Activated naive CD8-positive, alpha-beta T cell treated with anti-CD3 and anti-CD28 coated beads, Interleukin-2, amount 10 ng/mL, durations not matched to agents 7 days and 5 days (primary cell): ENCODE measurements around the gene AK2. TPM values are rescaled to one million over a fixed set of nuclear protein-coding genes. Genes with fewer than 3 reads are reported as not detected.
A peak's percentile ranks its signal among the peaks of the same experiment; 100 is the strongest.
"Not testable (repeated sequence)": the region's sequence is repeated elsewhere in the genome, so short reads cannot be mapped to it uniquely, and the experiment has no call there.

Experiments
- ATAC-seq: fragments of 150-1000 bp; cut with Tn5 transposase; one replicate; pipeline ENCODE4 v1.10.0; 2021; ENCODE audit warnings: low read depth, moderate library complexity
- POLR2A ChIA-PET: fragments of 350-600 bp; sonication (Branson Sonifier 250); formaldehyde crosslinking; loops from one replicate; lab custom pipeline; 2021; ENCODE audit warnings: antibody characterized with exemption; lab: Charles Lee
- DNase-seq: peaks from one replicate; pipeline ENCODE4 v3.0.0; 2021
- H3K27ac Mint-ChIP-seq: one replicate; pipeline ENCODE4 v1.8.0; 2022; ENCODE audit warnings: mild to moderate bottlenecking, mixed read lengths
- H3K27me3 Mint-ChIP-seq: one replicate; pipeline ENCODE4 v1.8.0; 2022; ENCODE audit warnings: mild to moderate bottlenecking, moderate library complexity, mixed read lengths
- H3K36me3 Mint-ChIP-seq: one replicate; pipeline ENCODE4 v1.8.0; 2021; ENCODE audit warnings: mild to moderate bottlenecking, mixed read lengths
- H3K4me1 Mint-ChIP-seq: one replicate; pipeline ENCODE4 v1.8.0; 2021; ENCODE audit warnings: mixed read lengths
- H3K4me3 Mint-ChIP-seq: one replicate; pipeline ENCODE4 v1.8.0; 2022; ENCODE audit warnings: mild to moderate bottlenecking, moderate library complexity, mixed read lengths
- H3K9me3 Mint-ChIP-seq: one replicate; pipeline ENCODE4 v1.8.0; 2021; ENCODE audit warnings: mixed read lengths
- total RNA-seq, 2 experiments: library from RNA; stranded (reverse); gene quantifications; one replicate each; pipeline ENCODE4 v1.2.3, GENCODE V29; 2021

AK2 gene
- total RNA-seq, 2 experiments from 2014 or later = 197 to 201 TPM

- no peaks in the 10 kb centered on the region for H3K36me3 Mint-ChIP-seq
- peaks cover 7% of the 10 kb centered on the region for H3K27me3 Mint-ChIP-seq
- H3K27ac Mint-ChIP-seq = no peak overlapping the region
- no peak for ATAC-seq
- H3K4me1 Mint-ChIP-seq = peaks cover 27% of the 10 kb centered on the region
- no peak overlapping the region for H3K4me3 Mint-ChIP-seq
- DNase-seq = no peak
- POLR2A ChIA-PET = no interaction called here
- H3K9me3 Mint-ChIP-seq = peaks cover 2% of the 10 kb centered on the region
Observed at GRCh38 chr1:33047290-33047689, 10.6 kb upstream of the AK2 start.

GRCh38 chr1:33046234-33046633 lies 9.6 kb upstream of the AK2 start:
- H3K27me3 Mint-ChIP-seq, H3K27ac Mint-ChIP-seq, POLR2A ChIA-PET: not testable (repeated sequence)

GRCh38 chr1:33045814-33046213 lies 9.1 kb upstream of the AK2 start:
- peak overlapping the region; percentile 1 for H3K4me3 Mint-ChIP-seq
- POLR2A ChIA-PET = no interaction called here
- H3K9me3 Mint-ChIP-seq = peaks cover 2% of the 10 kb centered on the region
- no peaks in the 10 kb centered on the region for H3K36me3 Mint-ChIP-seq
- peak; percentile 54 for ATAC-seq
- peak overlapping the region; percentile 9 for H3K27ac Mint-ChIP-seq
- peaks cover 27% of the 10 kb centered on the region for H3K4me1 Mint-ChIP-seq
- peaks cover 7% of the 10 kb centered on the region for H3K27me3 Mint-ChIP-seq
- DNase-seq = no peak

More at GRCh38 chr1:33046234-33046633, 9.6 kb upstream of the AK2 start:
- Mint-ChIP-seq H3K4me3 (peak overlapping the region; percentile 1), H3K4me1 (peaks cover 27% of the 10 kb centered on the region)
- not testable (repeated sequence) for H3K9me3 Mint-ChIP-seq, ATAC-seq, DNase-seq, H3K36me3 Mint-ChIP-seq

DNA sequence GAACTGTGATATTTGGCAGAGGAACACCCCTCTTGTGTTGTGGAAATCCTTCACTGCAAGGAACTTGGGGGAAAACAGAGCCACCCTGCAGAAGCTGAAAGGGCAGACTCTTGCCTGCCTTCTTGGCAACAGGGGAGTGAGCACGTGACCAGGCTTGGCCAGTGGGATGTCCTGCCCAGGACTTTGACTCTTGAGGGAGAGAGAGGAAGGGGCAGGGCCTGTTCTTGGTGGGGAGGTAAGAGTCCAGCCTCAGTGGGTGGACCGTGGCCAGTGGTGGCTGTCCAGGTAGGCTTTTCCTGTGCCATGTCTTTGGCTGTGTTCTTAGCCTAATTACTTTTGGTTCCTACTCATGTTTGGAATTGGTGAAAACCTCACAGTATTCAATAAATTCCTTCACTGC lies 8.6 kb upstream of the AK2 start:
- POLR2A ChIA-PET = no interaction called here
- ATAC-seq (no peak), DNase-seq (no peak)
- H3K4me3 Mint-ChIP-seq = no peak overlapping the region
- no peaks in the 10 kb centered on the region for H3K36me3 Mint-ChIP-seq
- H3K27me3 Mint-ChIP-seq = peaks cover 4% of the 10 kb centered on the region
- H3K4me1 Mint-ChIP-seq = peaks cover 24% of the 10 kb centered on the region
- H3K9me3 Mint-ChIP-seq = no peaks in the 10 kb centered on the region
- peak overlapping the region; percentile 9 for H3K27ac Mint-ChIP-seq

GRCh38 chr1:33043267-33044092 lies 6.8 kb upstream of the AK2 start:
- H3K9me3 Mint-ChIP-seq = no peaks in the 10 kb centered on the region

DNA sequence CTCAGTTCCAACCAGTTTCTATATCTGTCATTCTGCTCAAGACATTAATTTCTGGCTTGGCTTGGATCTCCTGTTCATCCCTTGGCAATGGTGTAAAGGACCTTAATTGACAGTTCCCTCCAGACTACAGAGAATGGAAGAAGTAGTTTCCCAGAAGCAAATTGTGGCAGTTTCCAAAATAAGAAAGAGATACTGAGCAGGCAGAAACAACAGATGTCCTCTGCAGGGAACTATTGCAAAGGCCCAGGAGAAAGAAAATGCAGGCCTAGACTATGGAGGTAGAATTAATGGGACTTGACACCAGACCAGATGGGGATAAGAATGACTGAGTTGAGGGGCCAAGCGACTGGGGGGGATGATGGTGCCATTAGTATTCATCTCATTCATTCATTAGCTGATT lies 6.1 kb upstream of the AK2 start:
- H3K4me1 Mint-ChIP-seq = peaks cover 22% of the 10 kb centered on the region
- no peak overlapping the region for H3K27ac Mint-ChIP-seq
- H3K9me3 Mint-ChIP-seq = no peaks in the 10 kb centered on the region
- peaks cover 12% of the 10 kb centered on the region for H3K27me3 Mint-ChIP-seq
- no peak for ATAC-seq
- POLR2A ChIA-PET = no interaction called here
- H3K36me3 Mint-ChIP-seq = no peaks in the 10 kb centered on the region
- no peak overlapping the region for H3K4me3 Mint-ChIP-seq
- DNase-seq = no peak

More at GRCh38 chr1:33043267-33044092, 6.8 kb upstream of the AK2 start:
- H3K4me1 Mint-ChIP-seq = peaks cover 22% of the 10 kb centered on the region
- ATAC-seq (no peak), DNase-seq (no peak)
- H3K27me3 Mint-ChIP-seq = peaks cover 12% of the 10 kb centered on the region
- no peaks in the 10 kb centered on the region for H3K36me3 Mint-ChIP-seq
- H3K4me3 Mint-ChIP-seq = no peak overlapping the region
- H3K27ac Mint-ChIP-seq = no peak overlapping the region
- POLR2A ChIA-PET = no interaction called here

- peaks cover 8% of the 10 kb centered on the region for H3K36me3 Mint-ChIP-seq
- H3K27ac Mint-ChIP-seq = no peak overlapping the region
- no peak for DNase-seq
- ATAC-seq = no peak
- no peaks in the 10 kb centered on the region for H3K9me3 Mint-ChIP-seq
- H3K27me3 Mint-ChIP-seq = peaks cover 8% of the 10 kb centered on the region
- POLR2A ChIA-PET = no interaction called here
- peaks cover 31% of the 10 kb centered on the region for H3K4me1 Mint-ChIP-seq
- no peak overlapping the region for H3K4me3 Mint-ChIP-seq
Observed at GRCh38 chr1:33041026-33041425, 4.3 kb upstream of the AK2 start.

DNA sequence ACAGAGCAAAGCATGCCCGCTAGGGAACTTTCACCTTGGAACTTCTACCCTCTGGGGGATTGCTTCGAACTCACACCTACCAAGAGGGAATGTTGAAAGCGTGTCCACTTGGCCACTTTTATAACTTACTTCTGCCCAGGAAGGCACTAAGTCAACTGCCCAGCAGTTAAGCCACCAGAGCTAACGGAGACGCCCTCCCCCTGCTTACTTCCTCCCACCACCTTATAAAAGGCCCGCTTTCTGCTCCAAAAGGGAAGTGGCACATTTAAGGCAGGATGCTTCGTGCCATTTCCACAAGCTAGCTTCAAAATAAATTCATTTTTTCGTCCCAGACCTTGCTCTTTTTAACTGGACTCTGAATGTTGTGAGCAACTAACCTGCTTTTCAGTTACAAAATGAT lies 3.2 kb upstream of the AK2 start:
- Mint-ChIP-seq H3K4me3 (no peak overlapping the region), H3K36me3 (peaks cover 13% of the 10 kb centered on the region), H3K4me1 (peaks cover 27% of the 10 kb centered on the region), H3K9me3 (no peaks in the 10 kb centered on the region), H3K27ac (no peak overlapping the region), H3K27me3 (peaks cover 8% of the 10 kb centered on the region)
- DNase-seq (no peak), ATAC-seq (no peak)
- POLR2A ChIA-PET = interaction anchor here (1.1 kb wide), 1 partner anchor 41 kb away, joined by 3 read pairs; the partner anchor contains the start of gene AZIN2

GRCh38 chr1:33036051-33036525 lies 595 bp downstream of the AK2 start:
- ATAC-seq (no peak), DNase-seq (no peak)
- Mint-ChIP-seq H3K27ac (peak overlapping the region; percentile 93), H3K27me3 (peaks cover 8% of the 10 kb centered on the region), H3K36me3 (peaks cover 24% of the 10 kb centered on the region), H3K4me1 (peaks cover 44% of the 10 kb centered on the region), H3K4me3 (peak overlapping the region; percentile 98), H3K9me3 (no peaks in the 10 kb centered on the region)
- POLR2A ChIA-PET = interaction anchor here (0.5 kb wide), 1 partner anchor 51 kb away, joined by 3 read pairs; no protein-coding TSS in a partner anchor

DNA sequence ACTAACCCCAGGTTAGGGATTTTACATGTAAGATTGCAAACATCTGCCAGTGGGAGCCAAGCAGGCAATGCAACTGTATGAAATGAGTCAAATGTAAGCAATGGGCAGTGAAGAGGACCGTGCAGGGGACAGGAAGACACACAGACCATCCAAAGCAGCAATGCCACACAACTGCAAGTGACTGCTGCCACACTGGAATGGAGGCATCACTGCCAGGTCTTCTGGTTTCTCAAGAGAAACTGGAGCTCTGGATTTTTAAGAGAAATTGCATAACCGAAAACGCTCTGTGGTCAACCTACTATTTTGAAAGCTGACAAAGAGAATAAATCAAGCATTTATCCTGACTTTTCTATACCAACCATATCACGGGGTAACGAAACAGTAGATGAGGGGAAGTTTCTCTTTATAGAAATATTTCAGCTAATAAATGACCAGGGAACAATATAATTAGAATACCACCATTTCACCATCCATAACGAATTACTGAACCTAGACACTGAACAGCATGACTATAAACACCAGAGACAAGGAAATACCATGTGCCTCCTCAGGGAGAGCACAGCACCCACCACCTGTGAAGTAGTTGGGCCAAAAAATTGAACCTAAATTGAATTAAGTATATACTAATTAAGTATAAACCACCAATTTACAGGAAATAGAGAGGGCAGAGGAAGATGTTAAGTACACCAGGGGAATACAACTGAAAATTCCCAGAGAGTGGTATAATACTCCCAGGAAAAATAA lies 4.4 kb downstream of the AK2 start:
- DNase-seq = no peak
- Mint-ChIP-seq H3K4me1 (peaks cover 48% of the 10 kb centered on the region), H3K9me3 (no peaks in the 10 kb centered on the region), H3K27ac (no peak overlapping the region), H3K27me3 (no peaks in the 10 kb centered on the region), H3K4me3 (no peak overlapping the region), H3K36me3 (peaks cover 41% of the 10 kb centered on the region)
- no peak for ATAC-seq
- POLR2A ChIA-PET = no interaction called here

GRCh38 chr1:33031506-33031905 lies 5.2 kb downstream of the AK2 start:
- Mint-ChIP-seq H3K4me1 (peaks cover 43% of the 10 kb centered on the region), H3K27me3 (no peaks in the 10 kb centered on the region), H3K36me3 (peaks cover 36% of the 10 kb centered on the region), H3K27ac (no peak overlapping the region), H3K4me3 (no peak overlapping the region), H3K9me3 (no peaks in the 10 kb centered on the region)
- POLR2A ChIA-PET = no interaction called here
- ATAC-seq (no peak), DNase-seq (no peak)

DNA sequence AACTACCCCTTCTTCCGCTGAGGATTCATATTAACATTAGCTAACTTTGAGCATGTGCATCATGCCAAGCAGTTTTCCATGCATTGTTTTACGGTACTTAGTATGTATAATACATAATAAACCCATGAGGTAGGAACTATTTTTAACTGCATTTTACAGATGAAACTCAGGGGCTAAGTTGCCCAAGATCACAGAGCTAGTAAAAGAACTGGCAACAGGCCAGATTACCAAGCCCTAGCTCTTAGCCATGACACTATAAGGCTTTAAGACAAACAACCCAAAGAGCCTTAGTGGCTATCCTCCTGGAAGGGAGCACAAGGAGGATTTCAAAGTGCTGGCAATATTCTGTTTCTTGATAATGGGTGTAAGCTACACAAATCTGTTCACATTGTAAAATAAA lies 6.1 kb downstream of the AK2 start:
- ATAC-seq = no peak
- Mint-ChIP-seq H3K9me3 (no peaks in the 10 kb centered on the region), H3K4me3 (no peak overlapping the region), H3K27me3 (no peaks in the 10 kb centered on the region), H3K36me3 (peaks cover 31% of the 10 kb centered on the region), H3K27ac (no peak overlapping the region), H3K4me1 (peaks cover 45% of the 10 kb centered on the region)
- no peak for DNase-seq
- POLR2A ChIA-PET = interaction anchor here (0.6 kb wide), 1 partner anchor 12 kb away, joined by 3 read pairs; no protein-coding TSS in a partner anchor

GRCh38 chr1:33029921-33030320 lies 6.8 kb downstream of the AK2 start:
- H3K4me1 Mint-ChIP-seq = peaks cover 48% of the 10 kb centered on the region
- POLR2A ChIA-PET = no interaction called here
- ATAC-seq (no peak), DNase-seq (no peak)
- no peaks in the 10 kb centered on the region for H3K27me3 Mint-ChIP-seq
- peaks cover 28% of the 10 kb centered on the region for H3K36me3 Mint-ChIP-seq
- H3K27ac Mint-ChIP-seq = no peak overlapping the region
- H3K4me3 Mint-ChIP-seq = no peak overlapping the region
- H3K9me3 Mint-ChIP-seq = no peaks in the 10 kb centered on the region
